ENCODE results near the gene AP4M1.

- no peak for TF ChIP-seq CTCF (tag by site-specific recombination; IDR thresholded peaks at IDR 0.05)
- TF ChIP-seq ZNF311 (tag by site-specific recombination; IDR thresholded peaks at IDR 0.05; ENCODE audit: borderline replicate concordance) = no peak
- no peak for TF ChIP-seq ZSCAN23 (tag by site-specific recombination; IDR thresholded peaks at IDR 0.05)
- no peak for TF ChIP-seq ZNF473 (tag by site-specific recombination; IDR thresholded peaks at IDR 0.05)
- no peak for TF ChIP-seq ZNF221 (tag by site-specific recombination; IDR thresholded peaks at IDR 0.05; ENCODE audit: borderline replicate concordance)
- no peak for TF ChIP-seq YY1 (tag by site-specific recombination; IDR thresholded peaks at IDR 0.05)
- TF ChIP-seq ZNF174 (tag by site-specific recombination; IDR thresholded peaks at IDR 0.05) = no peak
- no peak for TF ChIP-seq SETDB1 (IDR thresholded peaks at IDR 0.05; ENCODE audit: insufficient read length, low read length)
Observed at GRCh38 chr7:100107125-100107737, 5.8 kb downstream of the AP4M1 start.
